Fibroblast of skin of left biceps (primary cell): ENCODE measurements around the gene GAB3.

ENCODE experiments used
- DNase-seq, 2 experiments: peaks; one replicate each; pipeline ENCODE4 v3.0.0-alpha.2; 2013; ENCODE audit warnings: low read depth in 2 of 2

Gene GAB3

GRCh38 chrX:154750301-154751202, at the start of gene GAB3:
GAB3 (minus strand) TSS chrX:154751077; CDS start chrX:154751025, 52 bp downstream.
- no peak for DNase-seq

GRCh38 chrX:154799556-154800348, 48.9 kb upstream of the GAB3 start:
- no peak for DNase-seq

GRCh38 chrX:154797006-154797405, 46.1 kb upstream of the GAB3 start:
- no peak for DNase-seq

- DNase-seq = no peak
These were observed 44.1 kb upstream of the GAB3 start for GRCh38 chrX:154795016-154795415.

GRCh38 chrX:154793084-154793795, 42.4 kb upstream of the GAB3 start:
- DNase-seq = no peak

- no peak for DNase-seq
These were observed 41.1 kb upstream of the GAB3 start for GRCh38 chrX:154791939-154792338.

- DNase-seq = no peak
These were observed 40.6 kb upstream of the GAB3 start for GRCh38 chrX:154791467-154791866.

- DNase-seq = no peak
These were observed 34.8 kb upstream of the GAB3 start for GRCh38 chrX:154785716-154786115.

GRCh38 chrX:154784149-154784995, 33.5 kb upstream of the GAB3 start:
- no peak for DNase-seq

GRCh38 chrX:154780968-154781367, 30.1 kb upstream of the GAB3 start:
- no peak for DNase-seq

- DNase-seq = no peak
These were observed 28.4 kb upstream of the GAB3 start for GRCh38 chrX:154779261-154779660.

GRCh38 chrX:154776753-154777152, 25.9 kb upstream of the GAB3 start:
- DNase-seq = no peak

- no peak for DNase-seq
These were observed 24.8 kb upstream of the GAB3 start for GRCh38 chrX:154775419-154776349.

GRCh38 chrX:154774622-154775021, 23.7 kb upstream of the GAB3 start:
- no peak for DNase-seq

GRCh38 chrX:154762537-154763296, 11.8 kb upstream of the GAB3 start, which contains the start of gene DKC1:
DKC1 (plus strand) TSS chrX:154762864; CDS start chrX:154762966, 102 bp downstream.
- DNase-seq = peak; percentile 83 to 86

- no peak for DNase-seq
These were observed 11.2 kb upstream of the GAB3 start for GRCh38 chrX:154761977-154762536.

GRCh38 chrX:154758696-154759095, 7.8 kb upstream of the GAB3 start:
- DNase-seq = no peak

- no peak for DNase-seq
These were observed 893 bp upstream of the GAB3 start for GRCh38 chrX:154751669-154752271.
